Body of pancreas (tissue), 4 donors: ENCODE data around the gene GOLPH3.

Source experiments
- CTCF ChIP-seq, 7 experiments: fragments of 450-650 bp in 4 of 7; fragments of 200-600 bp in 3 of 7; sonication (generic) in 3 of 7; IDR thresholded peaks; one replicate each; pipeline ENCODE4 v1.5.1; 2016 to 2019; ENCODE audit warnings: antibody characterized with exemption in 7 of 7
- POLR2A ChIP-seq, 3 donors: fragments of 450-650 bp; IDR thresholded peaks; one replicate each; pipeline ENCODE4 v1.6.1; 2016; ENCODE audit warnings: antibody characterized with exemption in 3 of 3, mild to moderate bottlenecking in 2 of 3

- no peak for TF ChIP-seq CTCF (IDR thresholded peaks at IDR 0.05)
- no peak for TF ChIP-seq POLR2A (IDR thresholded peaks at IDR 0.05)
Observed at GRCh38 chr5:32100230-32100629, 73.9 kb downstream of the GOLPH3 start.
